VCaP (cell line): Measurements from ENCODE around the gene ZNF639.

Experiments used
- H3K27ac ChIP-seq: fragments of 450-650 bp; 2 replicates; pipeline ENCODE4 v1.5.1; 2017
- CTCF ChIP-seq: fragments of 450-650 bp; conservative IDR thresholded peaks from 2 replicates; pipeline ENCODE4 v1.5.1; 2017; ENCODE audit warnings: mild to moderate bottlenecking, moderate library complexity

The ZNF639 gene

DNA sequence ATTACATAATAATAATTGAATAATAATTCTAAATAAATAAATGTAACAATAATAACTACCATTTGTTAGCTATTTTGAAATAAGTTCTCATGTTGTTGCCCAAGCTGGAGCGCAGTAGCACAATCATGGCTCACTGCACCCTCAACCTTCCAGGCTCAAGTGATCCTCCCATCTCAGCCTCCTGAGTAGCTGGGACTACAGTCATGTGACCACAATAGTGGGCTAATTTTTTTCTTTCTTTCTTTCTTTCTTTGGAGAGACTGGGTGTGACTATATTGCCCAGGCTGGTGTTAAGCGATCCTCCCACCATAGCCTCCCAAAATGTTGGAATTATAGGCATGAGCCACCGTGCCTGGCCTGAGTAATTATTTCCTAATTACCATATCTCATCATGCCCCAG is 41.0 kb upstream of the ZNF639 start:
- H3K27ac ChIP-seq: no peak overlapping the region
- no peak for TF ChIP-seq CTCF

DNA sequence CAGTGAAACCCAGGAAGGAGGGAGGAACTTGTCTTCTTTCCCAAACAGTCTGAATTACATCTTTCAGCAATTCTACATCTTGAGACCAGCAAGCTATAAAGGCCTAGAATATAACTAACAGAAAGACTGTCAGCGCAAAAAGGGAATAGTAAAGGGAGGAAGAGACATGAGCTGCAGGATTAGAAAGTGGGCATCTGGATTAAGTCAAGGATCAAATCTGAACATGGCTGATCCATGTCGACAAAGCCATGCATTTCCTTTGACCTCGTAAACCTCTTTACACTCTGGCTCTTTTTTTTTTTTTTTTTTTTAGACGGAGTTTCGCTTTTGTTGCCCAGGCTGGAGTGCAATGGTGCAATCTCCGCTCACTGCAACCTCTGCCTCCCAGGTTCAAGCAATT is 36.5 kb upstream of the ZNF639 start:
- no peak for TF ChIP-seq CTCF
- H3K27ac ChIP-seq: no peak overlapping the region

DNA sequence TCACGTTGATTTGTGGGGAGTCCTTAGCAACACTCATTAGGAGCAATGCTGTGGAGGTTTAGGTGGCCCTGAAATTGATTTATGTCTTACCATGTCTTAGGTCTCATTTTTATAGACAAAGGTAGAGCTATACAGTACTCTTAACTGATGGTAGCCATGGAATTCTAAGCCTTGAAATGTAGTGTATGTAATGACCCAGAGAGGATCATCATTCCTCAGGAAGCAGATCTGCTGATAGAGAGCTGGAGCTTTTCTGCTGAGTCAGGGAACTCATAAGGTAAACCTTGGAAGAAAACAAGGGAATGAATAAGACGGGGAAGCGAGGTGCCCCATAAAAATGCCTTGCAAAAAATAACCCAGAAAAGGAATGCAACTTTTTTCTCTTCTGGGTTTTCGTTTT is 34.0 kb upstream of the ZNF639 start:
- H3K27ac ChIP-seq: no peak overlapping the region
- TF ChIP-seq CTCF: no peak

- no peak overlapping the region for H3K27ac ChIP-seq
- no peak for TF ChIP-seq CTCF
Measured at GRCh38 chr3:179289295-179289694, 33.5 kb upstream of the ZNF639 start.

DNA sequence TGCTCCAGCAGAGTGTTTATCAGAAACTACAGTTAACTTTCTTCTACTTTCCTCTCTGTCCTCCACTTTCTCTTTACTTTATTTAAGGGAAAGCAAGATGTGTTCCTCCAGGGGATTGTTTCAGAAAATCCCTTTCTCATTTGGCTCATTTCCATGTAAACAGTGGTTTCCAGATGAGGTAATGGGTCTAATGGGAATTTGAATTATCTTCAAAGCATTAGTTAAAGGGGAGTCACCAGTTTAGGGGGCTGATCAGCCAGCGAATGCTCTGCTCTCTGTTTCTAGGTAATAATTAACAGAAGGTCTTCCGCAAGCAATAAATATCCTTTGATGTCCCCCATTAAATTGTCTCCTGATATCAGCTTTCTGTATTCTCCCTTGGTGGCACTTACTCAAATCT is 30.4 kb upstream of the ZNF639 start:
- no peak for TF ChIP-seq CTCF

GRCh38 chr3:179297971-179298725 is 24.7 kb upstream of the ZNF639 start:
- no peak overlapping the region for H3K27ac ChIP-seq
- no peak for TF ChIP-seq CTCF

More for the DNA sequence above, 30.4 kb upstream of the ZNF639 start:
- no peak overlapping the region for H3K27ac ChIP-seq

- TF ChIP-seq CTCF: no peak
- no peak overlapping the region for H3K27ac ChIP-seq
Measured at GRCh38 chr3:179299316-179299715, 23.5 kb upstream of the ZNF639 start.
